ENCODE measurements around the gene TMC3.
A peak's percentile ranks its signal among the peaks of the same experiment; 100 is the strongest.
"Not testable (repeated sequence)": the region's sequence is repeated elsewhere in the genome, so short reads cannot be mapped to it uniquely, and the experiment has no call there.

The TMC3 gene

GRCh38 chr15:81373775-81374395 lies at the start of gene TMC3:
TMC3 (minus strand) TSS chr15:81374213; CDS start chr15:81374077, 136 bp downstream.
- DNase-seq = no peak

GRCh38 chr15:81421461-81421860 lies 47.4 kb upstream of the TMC3 start:
- DNase-seq = no peak

GRCh38 chr15:81419332-81419943 lies 45.4 kb upstream of the TMC3 start:
- DNase-seq = no peak

GRCh38 chr15:81418891-81419290 lies 44.9 kb upstream of the TMC3 start:
- no peak for DNase-seq

- DNase-seq = no peak
Measured at GRCh38 chr15:81418444-81418843, 44.4 kb upstream of the TMC3 start.

GRCh38 chr15:81414274-81414968 lies 40.4 kb upstream of the TMC3 start:
- not testable (repeated sequence) for DNase-seq

- no peak for DNase-seq
Measured at GRCh38 chr15:81413851-81414250, 39.8 kb upstream of the TMC3 start.

GRCh38 chr15:81411969-81412633 lies 38.1 kb upstream of the TMC3 start:
- no peak for DNase-seq

- no peak for DNase-seq
Measured at GRCh38 chr15:81411051-81411450, 37.0 kb upstream of the TMC3 start.

GRCh38 chr15:81410318-81410753 lies 36.3 kb upstream of the TMC3 start:
- DNase-seq = peak; percentile 32

- DNase-seq = no peak
Measured at GRCh38 chr15:81407718-81408117, 33.7 kb upstream of the TMC3 start.

GRCh38 chr15:81407176-81407575 lies 33.2 kb upstream of the TMC3 start:
- DNase-seq = no peak

- DNase-seq = peak; percentile 63
Measured at GRCh38 chr15:81400640-81401236, 26.7 kb upstream of the TMC3 start.

GRCh38 chr15:81398910-81399551 lies 25.0 kb upstream of the TMC3 start:
- DNase-seq = peak; percentile 32

GRCh38 chr15:81398456-81398855 lies 24.4 kb upstream of the TMC3 start:
- no peak for DNase-seq

GRCh38 chr15:81394603-81395002 lies 20.6 kb upstream of the TMC3 start:
- DNase-seq = no peak

GRCh38 chr15:81391657-81392056 lies 17.6 kb upstream of the TMC3 start:
- DNase-seq = no peak

- no peak for DNase-seq
Measured at GRCh38 chr15:81388436-81388770, 14.4 kb upstream of the TMC3 start.

GRCh38 chr15:81387621-81388435 lies 13.8 kb upstream of the TMC3 start:
- no peak for DNase-seq

- DNase-seq = peak; percentile 8
Measured at GRCh38 chr15:81386947-81387346, 12.9 kb upstream of the TMC3 start.

GRCh38 chr15:81385721-81386076 lies 11.7 kb upstream of the TMC3 start:
- no peak for DNase-seq
